Measurements from ENCODE around the gene MUCL3.

The MUCL3 gene

DNA sequence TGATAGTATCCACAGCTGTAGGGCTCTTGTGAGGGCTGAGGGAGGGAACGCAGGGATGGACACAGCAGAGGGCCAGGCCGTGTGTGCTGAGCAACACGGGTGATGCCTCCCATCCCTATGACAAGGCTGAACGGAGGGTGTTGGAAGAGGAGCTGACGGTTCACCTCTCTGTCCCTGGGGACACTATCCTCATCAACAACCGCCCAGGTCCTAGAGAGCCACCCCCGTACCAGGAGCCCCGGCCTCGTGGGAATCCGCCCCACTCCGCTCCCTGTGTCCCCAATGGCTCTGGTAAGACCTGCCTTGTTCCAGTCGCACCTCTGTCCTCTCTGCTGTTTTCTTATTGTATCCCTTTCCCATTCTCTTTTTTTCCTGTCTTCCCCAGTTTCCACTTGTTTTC, 46.4 kb upstream of the MUCL3 start:
- no peak overlapping the region for H3K4me3 Mint-ChIP-seq
- peaks cover 22% of the 10 kb centered on the region for H3K4me1 Mint-ChIP-seq
- H3K27me3 Mint-ChIP-seq (ENCODE audit: low read depth, poor library complexity): no peaks in the 10 kb centered on the region
- TF ChIP-seq, protein P1, sequence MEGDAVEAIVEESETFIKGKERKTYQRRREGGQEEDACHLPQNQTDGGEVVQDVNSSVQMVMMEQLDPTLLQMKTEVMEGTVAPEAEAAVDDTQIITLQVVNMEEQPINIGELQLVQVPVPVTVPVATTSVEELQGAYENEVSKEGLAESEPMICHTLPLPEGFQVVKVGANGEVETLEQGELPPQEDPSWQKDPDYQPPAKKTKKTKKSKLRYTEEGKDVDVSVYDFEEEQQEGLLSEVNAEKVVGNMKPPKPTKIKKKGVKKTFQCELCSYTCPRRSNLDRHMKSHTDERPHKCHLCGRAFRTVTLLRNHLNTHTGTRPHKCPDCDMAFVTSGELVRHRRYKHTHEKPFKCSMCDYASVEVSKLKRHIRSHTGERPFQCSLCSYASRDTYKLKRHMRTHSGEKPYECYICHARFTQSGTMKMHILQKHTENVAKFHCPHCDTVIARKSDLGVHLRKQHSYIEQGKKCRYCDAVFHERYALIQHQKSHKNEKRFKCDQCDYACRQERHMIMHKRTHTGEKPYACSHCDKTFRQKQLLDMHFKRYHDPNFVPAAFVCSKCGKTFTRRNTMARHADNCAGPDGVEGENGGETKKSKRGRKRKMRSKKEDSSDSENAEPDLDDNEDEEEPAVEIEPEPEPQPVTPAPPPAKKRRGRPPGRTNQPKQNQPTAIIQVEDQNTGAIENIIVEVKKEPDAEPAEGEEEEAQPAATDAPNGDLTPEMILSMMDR (IDR thresholded peaks at IDR 0.05): no peak
- peaks cover 53% of the 10 kb centered on the region for H3K36me3 Mint-ChIP-seq (ENCODE audit: low read depth)
- no peaks in the 10 kb centered on the region for H3K9me3 Mint-ChIP-seq
- no peak for DNase-seq
- H3K27ac Mint-ChIP-seq: no peak overlapping the region

DNA sequence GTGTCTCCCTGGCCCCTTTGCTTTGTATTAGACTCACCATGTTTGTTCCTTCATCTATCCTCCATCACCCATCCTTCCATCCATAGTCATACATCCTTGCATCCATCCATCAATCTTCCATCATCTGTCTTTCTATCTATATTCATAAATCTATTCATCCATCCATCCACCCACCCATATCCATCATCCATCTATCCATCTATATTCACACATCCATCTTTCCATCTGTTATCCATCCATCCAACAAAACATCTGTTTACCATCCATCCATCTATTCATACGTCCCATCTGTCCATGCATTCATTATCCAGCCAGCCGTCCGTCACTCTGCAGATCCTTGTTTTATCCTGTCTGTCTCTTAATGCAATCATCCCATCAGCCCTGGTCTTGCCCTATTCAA, 45.8 kb upstream of the MUCL3 start:
- DNase-seq: no peak
- Mint-ChIP-seq H3K27me3 (ENCODE audit: low read depth, poor library complexity) (no peaks in the 10 kb centered on the region), H3K27ac (peak overlapping the region; percentile 17), H3K36me3 (ENCODE audit: low read depth) (peaks cover 52% of the 10 kb centered on the region), H3K4me3 (no peak overlapping the region), H3K4me1 (peaks cover 18% of the 10 kb centered on the region), H3K9me3 (no peaks in the 10 kb centered on the region)
- TF ChIP-seq, protein P1 (IDR thresholded peaks at IDR 0.05): no peak

GRCh38 chr6:30895343-30895742, 45.4 kb upstream of the MUCL3 start:
- no peaks in the 10 kb centered on the region for H3K27me3 Mint-ChIP-seq (ENCODE audit: low read depth, poor library complexity)
- TF ChIP-seq, protein P1 (IDR thresholded peaks at IDR 0.05): no peak
- DNase-seq: no peak
- no peaks in the 10 kb centered on the region for H3K9me3 Mint-ChIP-seq
- H3K27ac Mint-ChIP-seq: no peak overlapping the region
- no peak overlapping the region for H3K4me3 Mint-ChIP-seq
- peaks cover 52% of the 10 kb centered on the region for H3K36me3 Mint-ChIP-seq (ENCODE audit: low read depth)
- H3K4me1 Mint-ChIP-seq: peaks cover 14% of the 10 kb centered on the region

DNA sequence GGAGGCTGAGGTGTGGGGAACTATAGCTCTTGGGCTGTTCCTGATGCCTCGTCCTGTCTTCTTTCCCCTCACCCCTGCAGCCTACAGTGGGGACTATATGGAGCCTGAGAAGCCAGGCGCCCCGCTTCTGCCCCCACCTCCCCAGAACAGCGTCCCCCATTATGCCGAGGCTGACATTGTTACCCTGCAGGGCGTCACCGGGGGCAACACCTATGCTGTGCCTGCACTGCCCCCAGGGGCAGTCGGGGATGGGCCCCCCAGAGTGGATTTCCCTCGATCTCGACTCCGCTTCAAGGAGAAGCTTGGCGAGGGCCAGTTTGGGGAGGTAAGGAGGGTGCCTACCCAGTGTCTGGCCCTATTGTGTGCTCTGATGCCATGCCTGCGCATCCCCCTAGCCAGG, 44.2 kb upstream of the MUCL3 start:
- no peaks in the 10 kb centered on the region for H3K9me3 Mint-ChIP-seq
- H3K27me3 Mint-ChIP-seq (ENCODE audit: low read depth, poor library complexity): no peaks in the 10 kb centered on the region
- TF ChIP-seq, protein P1 (IDR thresholded peaks at IDR 0.05): no peak
- H3K36me3 Mint-ChIP-seq (ENCODE audit: low read depth): peaks cover 50% of the 10 kb centered on the region
- H3K4me1 Mint-ChIP-seq: peaks cover 12% of the 10 kb centered on the region
- no peak overlapping the region for H3K4me3 Mint-ChIP-seq
- H3K27ac Mint-ChIP-seq: no peak overlapping the region
- no peak for DNase-seq

- Mint-ChIP-seq H3K27ac (no peak overlapping the region), H3K9me3 (no peaks in the 10 kb centered on the region), H3K4me1 (peaks cover 5% of the 10 kb centered on the region), H3K27me3 (ENCODE audit: low read depth, poor library complexity) (peaks cover 3% of the 10 kb centered on the region), H3K36me3 (ENCODE audit: low read depth) (peaks cover 43% of the 10 kb centered on the region), H3K4me3 (no peak overlapping the region)
- TF ChIP-seq, protein P1 (IDR thresholded peaks at IDR 0.05): no peak
- DNase-seq: no peak
Measured at GRCh38 chr6:30897882-30898281, 42.9 kb upstream of the MUCL3 start.

- H3K27ac Mint-ChIP-seq: peak overlapping the region; percentile 85
- TF ChIP-seq, protein P1 (IDR thresholded peaks at IDR 0.05): no peak
Measured at GRCh38 chr6:30898750-30899360, 41.9 kb upstream of the MUCL3 start.

More at GRCh38 chr6:30898750-30899360, 41.9 kb upstream of the MUCL3 start:
- Mint-ChIP-seq H3K27me3 (ENCODE audit: low read depth, poor library complexity) (peaks cover 3% of the 10 kb centered on the region), H3K4me1 (peaks cover 4% of the 10 kb centered on the region), H3K4me3 (no peak overlapping the region), H3K36me3 (ENCODE audit: low read depth) (peaks cover 42% of the 10 kb centered on the region), H3K9me3 (no peaks in the 10 kb centered on the region)
- DNase-seq: no peak

All from nephron progenitor cell (in vitro differentiated cells).